Heart left ventricle (tissue), 13 donors: ENCODE measurements around the gene SGCE.

ENCODE experiments used
- CTCF ChIP-seq, 12 donors: fragments of 200-600 bp; sonication (generic) in 4 of 12; IDR thresholded peaks; one replicate each; pipeline versions ENCODE4 v1.5.0 to v1.8.0; 2018 to 2022; ENCODE audit warnings: antibody characterized with exemption in 12 of 12, mild to moderate bottlenecking in 5 of 12
- POLR2A ChIP-seq, 2 donors: fragments of 450-650 bp; IDR thresholded peaks; one replicate each; pipeline ENCODE4 v1.6.1; 2017; ENCODE audit warnings: antibody characterized with exemption in 2 of 2, mild to moderate bottlenecking in 2 of 2, moderate library complexity in 2 of 2
- donor health status: ischemic (EF 13 %, LVEDD 7.1; RV severe dilation, severe dysfunction).
- donor health status: DM: no; HTN: yes; CAD: no.
- donor health status: DM: no; HTN: no; CAD: no.
- donor health status: ischemic (EF 25% LVEDD 6.9; RV normal size, moderate dysfunction).
- donor health status: ischemic (EF 25% LVEDD 5.7; RV mildly dilated, moderate dysfunction).
- donor health status: ischemic (EF 35%, LVEDD 5.7; RV mildly dilated, moderate dysfunction).
- donor health status: nonischemic (EF 11% LVEDD 7.7; RV severe dilation, severe dysfunction).
- donor health status: DM: yes; HTN: yes; CAD: no.
- donor health status: PGD.
- donor health status: ischemic (EF 29% LVEDD 5.4; RV normal size, mild dysfunction).
- donor health status: nonischemic (EF 23%, LVEDD 6.1; RV moderate dilation, normal function).

GRCh38 chr7:94660006-94660405 lies 4.1 kb upstream of the SGCE start:
- TF ChIP-seq CTCF (IDR thresholded peaks at IDR 0.05): no peak
- no peak for TF ChIP-seq POLR2A (IDR thresholded peaks at IDR 0.05)
